DMS153 treated with DMSO at 0.1 percent for 48 hours (cell line): ENCODE data around the gene IQCK.
"Not testable (repeated sequence)": the region's sequence is repeated elsewhere in the genome, so short reads cannot be mapped to it uniquely, and the experiment has no call there.

Experiments
- DNase-seq: peaks from one replicate; lab custom pipeline; 2025; ENCODE audit not compliant: unreplicated experiment; lab: John Stamatoyannopoulos, UW

Gene IQCK

GRCh38 chr16:19785512-19786130, 67.5 kb downstream of the IQCK start:
- no peak for DNase-seq

- not testable (repeated sequence) for DNase-seq
Observed at GRCh38 chr16:19801369-19801768, 83.3 kb downstream of the IQCK start.

- not testable (repeated sequence) for DNase-seq
Observed at GRCh38 chr16:19801824-19802223, 83.8 kb downstream of the IQCK start.

- no peak for DNase-seq
Observed at GRCh38 chr16:19802612-19803011, 84.5 kb downstream of the IQCK start.

GRCh38 chr16:19804538-19805323, 86.7 kb downstream of the IQCK start:
- DNase-seq: peak; percentile 91

- no peak for DNase-seq
Observed at GRCh38 chr16:19805459-19806162, 87.5 kb downstream of the IQCK start.

- no peak for DNase-seq
Observed at GRCh38 chr16:19808061-19808641, 90.1 kb downstream of the IQCK start.

GRCh38 chr16:19809121-19809635, 91.1 kb downstream of the IQCK start:
- no peak for DNase-seq

GRCh38 chr16:19809693-19810092, 91.6 kb downstream of the IQCK start:
- DNase-seq: no peak

GRCh38 chr16:19810817-19811731, 93.0 kb downstream of the IQCK start:
- DNase-seq: no peak

GRCh38 chr16:19812986-19813385, 94.9 kb downstream of the IQCK start:
- no peak for DNase-seq

- DNase-seq: no peak
Observed at GRCh38 chr16:19815418-19815817, 97.3 kb downstream of the IQCK start.

- DNase-seq: no peak
Observed at GRCh38 chr16:19817122-19817521, 99.1 kb downstream of the IQCK start.

- DNase-seq: no peak
Observed at GRCh38 chr16:19817875-19818274, 99.8 kb downstream of the IQCK start.

GRCh38 chr16:19822533-19822932, 104.5 kb downstream of the IQCK start:
- no peak for DNase-seq

GRCh38 chr16:19823322-19823721, 105.3 kb downstream of the IQCK start:
- no peak for DNase-seq

- no peak for DNase-seq
Observed at GRCh38 chr16:19824216-19824615, 106.1 kb downstream of the IQCK start.

- DNase-seq: no peak
Observed at GRCh38 chr16:19829844-19830692, 112.0 kb downstream of the IQCK start.

GRCh38 chr16:19830902-19831560, 113.0 kb downstream of the IQCK start:
- DNase-seq: no peak
